ENCODE measurements around the gene TRIM38. TPM values are rescaled to one million over a fixed set of nuclear protein-coding genes. Genes with fewer than 3 reads are reported as not detected.

Gene TRIM38
- total and polyA plus RNA-seq, 8 donors: 11.9 to 16.5 (median 15.4) TPM

DNA sequence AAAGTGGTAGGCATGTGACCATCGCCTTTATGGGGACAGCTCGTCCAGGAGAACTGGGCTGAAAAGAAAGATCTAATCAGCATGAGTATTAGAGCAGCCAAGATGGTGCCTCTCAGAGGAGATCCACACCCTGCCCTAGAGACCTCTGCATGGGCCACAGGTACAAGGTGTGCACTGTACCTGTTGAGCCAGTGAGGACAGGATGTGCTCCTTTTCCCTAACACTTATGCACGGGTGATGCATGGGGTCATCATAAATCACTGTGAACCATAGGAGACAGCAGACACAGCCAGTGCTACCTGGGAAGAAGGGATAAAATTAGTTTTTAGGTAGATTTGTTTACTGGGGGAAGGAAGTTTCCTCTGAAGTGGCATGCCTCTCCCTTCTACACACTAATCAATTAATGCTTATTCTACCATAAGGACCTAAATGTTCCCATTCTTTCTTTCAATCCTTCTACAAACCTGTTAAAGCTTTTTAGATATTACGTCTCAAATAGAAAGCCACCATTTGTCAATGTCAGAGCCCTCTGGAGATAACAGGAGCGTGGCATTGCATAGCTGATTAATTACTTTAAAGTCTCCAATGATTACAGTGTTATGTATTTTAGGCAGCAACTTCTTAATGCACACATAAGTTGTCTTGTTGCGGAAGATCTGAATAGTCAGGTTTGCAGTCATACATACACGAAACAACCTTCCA, 45.7 kb upstream of the TRIM38 start:
- ATAC-seq: no peak
- intact Hi-C loops (cut with DNase I): no loop called here

DNA sequence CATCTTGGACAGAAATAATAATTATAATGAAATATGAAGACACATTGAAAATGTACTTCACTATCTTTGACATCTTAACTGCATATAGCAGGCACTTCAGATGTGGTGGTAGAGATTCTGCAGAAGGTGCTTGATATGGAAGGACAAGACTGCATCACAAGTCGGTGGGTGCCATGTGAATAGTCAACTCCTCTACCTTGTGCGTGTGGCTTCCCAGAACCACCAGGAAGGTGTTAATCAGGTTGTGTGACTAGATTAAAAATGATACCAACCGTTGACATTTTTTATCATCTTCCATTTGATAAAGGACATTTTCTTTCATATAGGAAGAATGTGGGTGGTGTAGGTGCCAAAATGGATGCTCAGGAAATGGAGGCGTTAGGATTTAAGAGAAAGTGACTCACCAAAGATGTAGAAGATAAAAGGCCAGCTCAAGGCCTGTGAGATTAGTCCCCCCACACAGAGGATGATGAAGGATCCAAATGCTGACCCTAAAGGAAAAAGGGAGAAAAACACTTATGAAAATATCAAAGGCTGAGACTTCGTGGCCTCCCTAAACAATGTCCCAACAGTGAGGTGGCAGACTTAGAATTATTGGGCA, 44.4 kb upstream of the TRIM38 start:
- Histone ChIP-seq H3K4me3 (no peak overlapping the region), H3K36me3 (no peaks in the 10 kb centered on the region), H3K27ac (no peak overlapping the region), H3K9me3 (no peaks in the 10 kb centered on the region), H3K4me1 (no peaks in the 10 kb centered on the region), H3K27me3 (no peaks in the 10 kb centered on the region)
- no peak for ATAC-seq
- intact Hi-C loops (cut with DNase I): no loop called here
- no peak for DNase-seq
- TF ChIP-seq, protein P1, sequence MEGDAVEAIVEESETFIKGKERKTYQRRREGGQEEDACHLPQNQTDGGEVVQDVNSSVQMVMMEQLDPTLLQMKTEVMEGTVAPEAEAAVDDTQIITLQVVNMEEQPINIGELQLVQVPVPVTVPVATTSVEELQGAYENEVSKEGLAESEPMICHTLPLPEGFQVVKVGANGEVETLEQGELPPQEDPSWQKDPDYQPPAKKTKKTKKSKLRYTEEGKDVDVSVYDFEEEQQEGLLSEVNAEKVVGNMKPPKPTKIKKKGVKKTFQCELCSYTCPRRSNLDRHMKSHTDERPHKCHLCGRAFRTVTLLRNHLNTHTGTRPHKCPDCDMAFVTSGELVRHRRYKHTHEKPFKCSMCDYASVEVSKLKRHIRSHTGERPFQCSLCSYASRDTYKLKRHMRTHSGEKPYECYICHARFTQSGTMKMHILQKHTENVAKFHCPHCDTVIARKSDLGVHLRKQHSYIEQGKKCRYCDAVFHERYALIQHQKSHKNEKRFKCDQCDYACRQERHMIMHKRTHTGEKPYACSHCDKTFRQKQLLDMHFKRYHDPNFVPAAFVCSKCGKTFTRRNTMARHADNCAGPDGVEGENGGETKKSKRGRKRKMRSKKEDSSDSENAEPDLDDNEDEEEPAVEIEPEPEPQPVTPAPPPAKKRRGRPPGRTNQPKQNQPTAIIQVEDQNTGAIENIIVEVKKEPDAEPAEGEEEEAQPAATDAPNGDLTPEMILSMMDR (IDR thresholded peaks at IDR 0.05): no peak

More for the DNA sequence above, 45.7 kb upstream of the TRIM38 start:
- no peak overlapping the region for H3K4me3 ChIP-seq
- H3K36me3 ChIP-seq: no peaks in the 10 kb centered on the region
- DNase-seq: no peak
- no peaks in the 10 kb centered on the region for H3K9me3 ChIP-seq
- TF ChIP-seq, protein P1 (IDR thresholded peaks at IDR 0.05): no peak
- no peaks in the 10 kb centered on the region for H3K4me1 ChIP-seq
- H3K27me3 ChIP-seq: no peaks in the 10 kb centered on the region
- no peak overlapping the region for H3K27ac ChIP-seq

DNA sequence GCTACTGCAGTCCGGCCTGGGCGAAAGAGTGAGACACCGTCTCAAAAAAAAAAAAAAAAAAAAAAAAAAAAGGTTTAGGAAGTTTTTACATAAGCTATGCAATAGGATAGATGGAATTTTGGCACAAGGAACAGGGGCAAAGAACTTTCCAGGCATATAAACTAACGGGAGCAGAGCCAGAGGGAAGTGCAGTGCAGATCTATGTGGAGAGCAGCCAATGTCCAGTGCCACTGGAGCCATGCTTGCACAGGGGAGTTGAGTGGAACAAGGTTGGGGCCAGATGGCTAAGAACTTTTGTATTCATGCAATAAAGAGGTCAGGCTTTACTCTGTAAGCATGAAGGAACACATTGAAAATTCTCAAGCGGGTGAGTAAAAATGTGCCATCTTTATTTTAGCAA, 42.9 kb upstream of the TRIM38 start:
- Histone ChIP-seq H3K27me3 (no peaks in the 10 kb centered on the region), H3K4me3 (no peak overlapping the region), H3K4me1 (no peaks in the 10 kb centered on the region), H3K27ac (no peak overlapping the region), H3K36me3 (no peaks in the 10 kb centered on the region), H3K9me3 (no peaks in the 10 kb centered on the region)
- TF ChIP-seq, protein P1 (IDR thresholded peaks at IDR 0.05): no peak
- DNase-seq (no peak), ATAC-seq (no peak)
- intact Hi-C loops (cut with DNase I): no loop called here

DNA sequence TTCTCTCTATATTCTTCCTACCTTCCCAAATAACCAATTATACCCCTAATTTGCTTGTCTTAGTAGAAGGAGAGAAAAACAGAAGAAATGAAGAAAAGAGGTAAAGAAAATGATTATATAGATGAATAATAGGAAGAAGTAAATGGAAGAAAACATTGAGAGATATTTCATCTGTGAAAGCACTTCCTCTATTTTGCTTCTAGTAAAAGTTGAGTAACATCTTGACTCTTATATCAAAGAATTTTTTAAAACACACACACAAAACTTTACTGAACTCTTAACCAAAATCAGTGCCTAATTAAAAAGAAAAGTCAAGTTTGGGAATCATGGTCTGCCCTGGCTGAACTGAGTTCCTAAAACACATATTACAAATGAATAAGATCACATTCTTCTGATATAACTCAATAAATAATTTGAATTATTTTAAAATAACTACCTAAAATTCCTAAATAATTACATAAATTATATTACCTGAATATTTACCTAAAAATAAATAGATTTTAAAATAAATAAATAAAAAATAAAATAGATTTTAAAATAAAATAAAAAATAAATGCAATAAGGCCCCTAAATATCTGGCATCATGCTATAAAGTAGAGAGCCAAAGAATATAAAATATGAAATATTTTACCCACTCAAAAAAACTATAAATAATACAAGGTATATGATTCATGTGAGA, 40.9 kb upstream of the TRIM38 start:
- intact Hi-C loops (cut with DNase I): no loop called here
- Histone ChIP-seq H3K27me3 (no peaks in the 10 kb centered on the region), H3K9me3 (no peaks in the 10 kb centered on the region), H3K4me3 (no peak overlapping the region), H3K27ac (no peak overlapping the region), H3K36me3 (no peaks in the 10 kb centered on the region), H3K4me1 (no peaks in the 10 kb centered on the region)
- ATAC-seq (no peak), DNase-seq (no peak)
- TF ChIP-seq, protein P1 (IDR thresholded peaks at IDR 0.05): no peak

DNA sequence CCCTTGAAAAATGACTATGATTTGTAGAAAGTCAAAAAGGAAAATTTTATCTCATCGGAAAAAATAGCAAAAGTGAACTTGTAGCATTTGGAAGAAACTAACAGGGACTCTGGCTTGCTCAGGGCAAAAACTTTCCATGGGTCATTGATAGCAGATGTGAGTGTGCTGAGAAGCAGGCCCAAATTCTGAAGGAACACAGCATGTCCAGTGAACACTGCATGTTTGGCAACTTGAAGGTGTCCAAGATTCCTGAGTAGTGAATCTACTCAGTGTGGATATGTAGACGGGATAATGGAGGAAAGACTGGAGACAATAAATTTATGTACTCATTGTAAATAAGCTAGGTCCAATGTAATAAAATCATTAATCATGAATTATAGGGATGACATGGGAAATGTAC, 40.3 kb upstream of the TRIM38 start:
- no peak overlapping the region for H3K27ac ChIP-seq
- no peak for ATAC-seq
- H3K27me3 ChIP-seq: no peaks in the 10 kb centered on the region
- no peaks in the 10 kb centered on the region for H3K9me3 ChIP-seq
- no peak overlapping the region for H3K4me3 ChIP-seq
- DNase-seq: no peak
- no peaks in the 10 kb centered on the region for H3K4me1 ChIP-seq
- intact Hi-C loops (cut with DNase I): no loop called here
- TF ChIP-seq, protein P1 (IDR thresholded peaks at IDR 0.05): no peak
- H3K36me3 ChIP-seq: no peaks in the 10 kb centered on the region

Measured in left lung (tissue), 10 donors.